GM18505 (cell line): ENCODE results near the gene OAF.

Experiments
- ATAC-seq: cut with Tn5 transposase; IDR thresholded peaks from one replicate; pipeline ENCODE4 v1.9.1; 2021; ENCODE audit not compliant: unreplicated experiment
- POLR2A ChIP-seq: IDR thresholded peaks from 4 replicates; pipeline ENCODE4 v1.6.1; 2011; ENCODE audit warnings: borderline replicate concordance; ENCODE audit not compliant: insufficient read depth, insufficient read length; ENCODE audit errors: extremely low read depth

The OAF gene

GRCh38 chr11:120188811-120189455 lies 21.9 kb upstream of the OAF start:
- ATAC-seq: no peak
- TF ChIP-seq POLR2A: no peak

- ATAC-seq: no peak
These were observed 19.8 kb upstream of the OAF start for GRCh38 chr11:120191058-120191457.

GRCh38 chr11:120192831-120193625 lies 17.8 kb upstream of the OAF start:
- no peak for ATAC-seq
- no peak for TF ChIP-seq POLR2A

More at GRCh38 chr11:120191058-120191457, 19.8 kb upstream of the OAF start:
- TF ChIP-seq POLR2A: no peak

DNA sequence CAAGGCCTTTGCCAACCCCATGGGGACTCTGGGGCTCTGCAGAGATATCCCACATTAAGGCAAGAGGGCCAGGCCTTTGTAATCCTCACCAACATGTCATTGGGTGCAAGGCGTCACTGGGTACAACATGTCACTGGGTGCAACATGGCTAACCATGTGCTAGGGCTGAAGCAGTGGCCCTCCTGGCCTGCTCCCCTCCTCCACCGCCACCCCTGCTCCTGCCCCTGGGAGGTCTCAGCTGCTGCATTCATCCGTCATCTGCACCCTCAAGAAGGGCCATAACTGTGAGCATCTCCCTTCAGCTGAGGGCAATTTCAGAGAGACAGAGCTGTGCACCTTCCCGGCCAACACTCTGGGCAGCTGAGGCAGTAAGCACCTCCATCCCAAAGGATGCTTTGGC lies 16.7 kb upstream of the OAF start:
- no peak for ATAC-seq
- no peak for TF ChIP-seq POLR2A

- ATAC-seq: no peak
- no peak for TF ChIP-seq POLR2A
These were observed 15.1 kb upstream of the OAF start for GRCh38 chr11:120195601-120196320.

DNA sequence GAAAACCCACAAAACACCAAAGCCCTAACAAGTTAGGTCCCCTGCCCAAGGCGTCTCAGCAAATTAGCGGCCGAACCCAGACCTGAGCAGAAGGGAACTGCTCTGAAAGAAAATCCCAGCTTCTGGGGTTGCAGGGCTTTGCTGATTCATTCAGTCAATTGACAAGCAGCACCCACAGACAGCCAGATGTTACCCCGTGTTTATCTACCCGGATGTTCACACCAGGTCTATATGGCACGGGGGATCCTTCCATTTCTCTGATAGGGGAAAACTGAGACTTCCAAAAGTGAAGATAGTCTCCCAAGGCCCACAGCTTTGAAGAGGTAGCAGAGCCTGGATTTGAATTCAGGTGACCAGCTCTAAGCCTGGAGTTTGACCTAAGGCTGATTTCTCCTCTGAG lies 14.0 kb upstream of the OAF start:
- TF ChIP-seq POLR2A: no peak
- no peak for ATAC-seq

- ATAC-seq: no peak
- TF ChIP-seq POLR2A: no peak
These were observed 13.5 kb upstream of the OAF start for GRCh38 chr11:120197251-120197891.

DNA sequence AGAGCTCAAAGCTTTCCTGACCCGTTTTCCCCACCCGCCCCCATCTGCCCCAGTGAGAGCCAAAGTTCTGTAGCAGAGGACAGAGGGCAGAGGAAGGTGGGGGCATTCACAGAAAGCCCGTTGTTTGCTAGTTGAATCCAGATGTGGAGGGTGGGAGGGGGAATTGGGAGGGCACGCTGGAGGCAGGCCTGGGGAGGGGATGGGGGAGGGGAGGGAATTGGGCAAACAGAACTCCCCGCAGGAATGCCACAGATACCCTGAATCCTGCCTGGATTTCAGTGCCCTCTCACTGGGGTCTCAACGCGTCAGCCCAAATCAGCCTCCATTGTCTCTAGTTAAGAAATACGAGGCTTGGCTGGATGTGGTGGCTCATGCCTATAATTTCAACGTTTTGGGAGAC lies 12.9 kb upstream of the OAF start:
- no peak for ATAC-seq

GRCh38 chr11:120198403-120198786 lies 12.4 kb upstream of the OAF start:
- ATAC-seq: no peak

More for the DNA sequence above, 12.9 kb upstream of the OAF start:
- TF ChIP-seq POLR2A: no peak

GRCh38 chr11:120198787-120199469 lies 11.9 kb upstream of the OAF start:
- ATAC-seq: no peak
- TF ChIP-seq POLR2A: no peak

More at GRCh38 chr11:120198403-120198786, 12.4 kb upstream of the OAF start:
- no peak for TF ChIP-seq POLR2A

DNA sequence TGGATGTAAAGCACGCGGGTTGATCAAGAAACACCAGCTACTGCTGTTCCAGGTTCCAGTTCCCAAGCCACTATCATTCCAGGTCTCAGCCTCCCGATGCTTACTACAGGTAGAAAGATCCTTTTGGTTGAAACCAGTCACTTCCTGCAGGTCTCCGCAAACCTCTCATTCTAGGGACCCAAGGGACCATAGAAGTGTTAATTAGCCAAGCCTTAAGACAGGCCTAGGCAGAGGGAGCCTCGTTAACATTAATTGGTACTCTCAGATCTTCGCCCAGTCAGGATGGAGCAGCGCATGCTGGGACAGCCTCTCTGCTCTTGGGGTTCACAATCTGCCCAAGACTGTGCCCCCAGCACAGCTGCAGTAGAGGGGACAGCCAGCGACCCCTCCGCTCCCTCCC lies 11.2 kb upstream of the OAF start:
- no peak for ATAC-seq
- no peak for TF ChIP-seq POLR2A

DNA sequence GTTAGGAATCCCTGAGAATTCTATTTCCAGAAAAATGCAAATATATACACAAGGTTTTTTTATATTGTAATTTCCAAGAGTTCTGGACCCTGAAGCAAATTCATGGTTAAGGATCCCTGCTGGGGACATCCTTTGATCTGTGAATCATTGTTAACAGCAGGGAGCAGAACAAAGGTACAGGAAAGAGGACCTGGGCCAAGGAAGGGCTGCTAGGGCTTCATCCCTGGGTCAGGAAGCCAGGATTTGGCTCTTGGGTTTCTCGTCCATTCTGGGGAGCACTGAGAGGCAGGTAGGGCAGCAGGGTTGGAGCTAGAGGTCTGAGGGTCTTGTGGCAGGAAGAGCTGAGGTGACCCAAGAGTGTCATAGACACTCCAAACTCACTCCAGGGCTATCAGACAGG lies 10.2 kb upstream of the OAF start:
- TF ChIP-seq POLR2A: no peak
- ATAC-seq: no peak

DNA sequence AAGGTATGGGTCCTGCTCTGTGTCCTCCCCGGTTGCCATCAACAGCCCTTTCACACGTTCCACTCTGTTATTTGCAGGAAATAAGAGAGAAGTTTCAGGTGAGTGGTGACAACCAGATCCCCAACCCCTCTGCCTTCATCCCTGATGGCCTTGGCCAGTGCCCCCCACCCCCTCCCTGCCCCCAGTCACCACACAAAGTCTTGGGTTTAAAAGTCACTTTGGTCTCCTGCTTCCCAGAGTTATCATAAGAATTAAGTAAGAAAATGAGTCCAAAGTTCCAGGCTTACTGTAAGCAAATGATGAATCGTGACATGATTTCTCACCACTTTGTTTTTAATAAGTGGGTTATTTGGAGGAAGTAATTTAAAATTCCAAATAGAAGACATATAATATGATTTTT lies 9.2 kb upstream of the OAF start:
- TF ChIP-seq POLR2A: no peak
- no peak for ATAC-seq
